Activated effector memory CD4-positive, alpha-beta T cell treated with anti-CD3 and anti-CD28 coated beads, Interleukin-2, amount 50 U/mL, for 16 hours (primary cell): ENCODE data around the gene DNAAF9.
"Not testable (repeated sequence)": the region's sequence is repeated elsewhere in the genome, so short reads cannot be mapped to it uniquely, and the experiment has no call there.

ENCODE experiments used
- DNase-seq: peaks from one replicate; pipeline ENCODE4 v3.0.0-alpha.2; 2020

The DNAAF9 gene

GRCh38 chr20:3407040-3407770 lies at the start of gene DNAAF9:
Gene DNAAF9, minus strand, starts transcription at chr20:3407669. Its CDS starts 112 bp downstream, at chr20:3407557.
- peak; percentile 87 for DNase-seq

- no peak for DNase-seq
Measured at GRCh38 chr20:3456648-3457047, 49.2 kb upstream of the DNAAF9 start.

GRCh38 chr20:3454831-3455230 lies 47.4 kb upstream of the DNAAF9 start:
- DNase-seq, result no peak

GRCh38 chr20:3452690-3453089 lies 45.2 kb upstream of the DNAAF9 start:
- DNase-seq, result no peak

GRCh38 chr20:3452136-3452535 lies 44.7 kb upstream of the DNAAF9 start:
- DNase-seq, result no peak

- DNase-seq, result no peak
Measured at GRCh38 chr20:3449319-3449718, 41.9 kb upstream of the DNAAF9 start.

- no peak for DNase-seq
Measured at GRCh38 chr20:3447321-3447720, 39.9 kb upstream of the DNAAF9 start.

GRCh38 chr20:3446779-3447178 lies 39.3 kb upstream of the DNAAF9 start:
- no peak for DNase-seq

- DNase-seq, result no peak
Measured at GRCh38 chr20:3436864-3437574, 29.6 kb upstream of the DNAAF9 start.

GRCh38 chr20:3434232-3434631 lies 26.8 kb upstream of the DNAAF9 start:
- no peak for DNase-seq

GRCh38 chr20:3433744-3434143 lies 26.3 kb upstream of the DNAAF9 start:
- no peak for DNase-seq

- DNase-seq, result no peak
Measured at GRCh38 chr20:3432844-3433243, 25.4 kb upstream of the DNAAF9 start.

- no peak for DNase-seq
Measured at GRCh38 chr20:3431109-3431508, 23.6 kb upstream of the DNAAF9 start.

GRCh38 chr20:3430376-3431069 lies 23.1 kb upstream of the DNAAF9 start:
- DNase-seq, result no peak

GRCh38 chr20:3426766-3427165 lies 19.3 kb upstream of the DNAAF9 start:
- not testable (repeated sequence) for DNase-seq

- DNase-seq, result no peak
Measured at GRCh38 chr20:3423126-3423525, 15.7 kb upstream of the DNAAF9 start.

- DNase-seq, result no peak
Measured at GRCh38 chr20:3421985-3422384, 14.5 kb upstream of the DNAAF9 start.

GRCh38 chr20:3420211-3420707 lies 12.8 kb upstream of the DNAAF9 start:
- DNase-seq, result peak; percentile 75

GRCh38 chr20:3418161-3418560 lies 10.7 kb upstream of the DNAAF9 start:
- DNase-seq, result not testable (repeated sequence)

GRCh38 chr20:3414122-3414521 lies 6.7 kb upstream of the DNAAF9 start:
- DNase-seq, result no peak

- no peak for DNase-seq
Measured at GRCh38 chr20:3413393-3413889, 6.0 kb upstream of the DNAAF9 start.

- DNase-seq, result no peak
Measured at GRCh38 chr20:3412600-3413392, 5.3 kb upstream of the DNAAF9 start.

GRCh38 chr20:3410464-3410863 lies 3.0 kb upstream of the DNAAF9 start:
- DNase-seq, result no peak
